ENCODE results near the gene GIT2. TPM values are rescaled to one million over a fixed set of nuclear protein-coding genes. Genes with fewer than 3 reads are reported as not detected.

GIT2 gene
- total and polyA plus RNA-seq, 2 of the 8 experiments (the other 6 are each of a cell fraction or from before 2014, with no cell fraction given), result 9.6 to 20.7 TPM

- TF ChIP-seq, protein P1, sequence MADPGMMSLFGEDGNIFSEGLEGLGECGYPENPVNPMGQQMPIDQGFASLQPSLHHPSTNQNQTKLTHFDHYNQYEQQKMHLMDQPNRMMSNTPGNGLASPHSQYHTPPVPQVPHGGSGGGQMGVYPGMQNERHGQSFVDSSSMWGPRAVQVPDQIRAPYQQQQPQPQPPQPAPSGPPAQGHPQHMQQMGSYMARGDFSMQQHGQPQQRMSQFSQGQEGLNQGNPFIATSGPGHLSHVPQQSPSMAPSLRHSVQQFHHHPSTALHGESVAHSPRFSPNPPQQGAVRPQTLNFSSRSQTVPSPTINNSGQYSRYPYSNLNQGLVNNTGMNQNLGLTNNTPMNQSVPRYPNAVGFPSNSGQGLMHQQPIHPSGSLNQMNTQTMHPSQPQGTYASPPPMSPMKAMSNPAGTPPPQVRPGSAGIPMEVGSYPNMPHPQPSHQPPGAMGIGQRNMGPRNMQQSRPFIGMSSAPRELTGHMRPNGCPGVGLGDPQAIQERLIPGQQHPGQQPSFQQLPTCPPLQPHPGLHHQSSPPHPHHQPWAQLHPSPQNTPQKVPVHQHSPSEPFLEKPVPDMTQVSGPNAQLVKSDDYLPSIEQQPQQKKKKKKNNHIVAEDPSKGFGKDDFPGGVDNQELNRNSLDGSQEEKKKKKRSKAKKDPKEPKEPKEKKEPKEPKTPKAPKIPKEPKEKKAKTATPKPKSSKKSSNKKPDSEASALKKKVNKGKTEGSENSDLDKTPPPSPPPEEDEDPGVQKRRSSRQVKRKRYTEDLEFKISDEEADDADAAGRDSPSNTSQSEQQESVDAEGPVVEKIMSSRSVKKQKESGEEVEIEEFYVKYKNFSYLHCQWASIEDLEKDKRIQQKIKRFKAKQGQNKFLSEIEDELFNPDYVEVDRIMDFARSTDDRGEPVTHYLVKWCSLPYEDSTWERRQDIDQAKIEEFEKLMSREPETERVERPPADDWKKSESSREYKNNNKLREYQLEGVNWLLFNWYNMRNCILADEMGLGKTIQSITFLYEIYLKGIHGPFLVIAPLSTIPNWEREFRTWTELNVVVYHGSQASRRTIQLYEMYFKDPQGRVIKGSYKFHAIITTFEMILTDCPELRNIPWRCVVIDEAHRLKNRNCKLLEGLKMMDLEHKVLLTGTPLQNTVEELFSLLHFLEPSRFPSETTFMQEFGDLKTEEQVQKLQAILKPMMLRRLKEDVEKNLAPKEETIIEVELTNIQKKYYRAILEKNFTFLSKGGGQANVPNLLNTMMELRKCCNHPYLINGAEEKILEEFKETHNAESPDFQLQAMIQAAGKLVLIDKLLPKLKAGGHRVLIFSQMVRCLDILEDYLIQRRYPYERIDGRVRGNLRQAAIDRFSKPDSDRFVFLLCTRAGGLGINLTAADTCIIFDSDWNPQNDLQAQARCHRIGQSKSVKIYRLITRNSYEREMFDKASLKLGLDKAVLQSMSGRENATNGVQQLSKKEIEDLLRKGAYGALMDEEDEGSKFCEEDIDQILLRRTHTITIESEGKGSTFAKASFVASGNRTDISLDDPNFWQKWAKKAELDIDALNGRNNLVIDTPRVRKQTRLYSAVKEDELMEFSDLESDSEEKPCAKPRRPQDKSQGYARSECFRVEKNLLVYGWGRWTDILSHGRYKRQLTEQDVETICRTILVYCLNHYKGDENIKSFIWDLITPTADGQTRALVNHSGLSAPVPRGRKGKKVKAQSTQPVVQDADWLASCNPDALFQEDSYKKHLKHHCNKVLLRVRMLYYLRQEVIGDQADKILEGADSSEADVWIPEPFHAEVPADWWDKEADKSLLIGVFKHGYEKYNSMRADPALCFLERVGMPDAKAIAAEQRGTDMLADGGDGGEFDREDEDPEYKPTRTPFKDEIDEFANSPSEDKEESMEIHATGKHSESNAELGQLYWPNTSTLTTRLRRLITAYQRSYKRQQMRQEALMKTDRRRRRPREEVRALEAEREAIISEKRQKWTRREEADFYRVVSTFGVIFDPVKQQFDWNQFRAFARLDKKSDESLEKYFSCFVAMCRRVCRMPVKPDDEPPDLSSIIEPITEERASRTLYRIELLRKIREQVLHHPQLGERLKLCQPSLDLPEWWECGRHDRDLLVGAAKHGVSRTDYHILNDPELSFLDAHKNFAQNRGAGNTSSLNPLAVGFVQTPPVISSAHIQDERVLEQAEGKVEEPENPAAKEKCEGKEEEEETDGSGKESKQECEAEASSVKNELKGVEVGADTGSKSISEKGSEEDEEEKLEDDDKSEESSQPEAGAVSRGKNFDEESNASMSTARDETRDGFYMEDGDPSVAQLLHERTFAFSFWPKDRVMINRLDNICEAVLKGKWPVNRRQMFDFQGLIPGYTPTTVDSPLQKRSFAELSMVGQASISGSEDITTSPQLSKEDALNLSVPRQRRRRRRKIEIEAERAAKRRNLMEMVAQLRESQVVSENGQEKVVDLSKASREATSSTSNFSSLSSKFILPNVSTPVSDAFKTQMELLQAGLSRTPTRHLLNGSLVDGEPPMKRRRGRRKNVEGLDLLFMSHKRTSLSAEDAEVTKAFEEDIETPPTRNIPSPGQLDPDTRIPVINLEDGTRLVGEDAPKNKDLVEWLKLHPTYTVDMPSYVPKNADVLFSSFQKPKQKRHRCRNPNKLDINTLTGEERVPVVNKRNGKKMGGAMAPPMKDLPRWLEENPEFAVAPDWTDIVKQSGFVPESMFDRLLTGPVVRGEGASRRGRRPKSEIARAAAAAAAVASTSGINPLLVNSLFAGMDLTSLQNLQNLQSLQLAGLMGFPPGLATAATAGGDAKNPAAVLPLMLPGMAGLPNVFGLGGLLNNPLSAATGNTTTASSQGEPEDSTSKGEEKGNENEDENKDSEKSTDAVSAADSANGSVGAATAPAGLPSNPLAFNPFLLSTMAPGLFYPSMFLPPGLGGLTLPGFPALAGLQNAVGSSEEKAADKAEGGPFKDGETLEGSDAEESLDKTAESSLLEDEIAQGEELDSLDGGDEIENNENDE (IDR thresholded peaks at IDR 0.05; ENCODE audit: insufficient replicate concordance, low read length), result no peak
- TF ChIP-seq BACH1 (IDR thresholded peaks at IDR 0.05; ENCODE audit: low read length) (no peak), TCF12 (IDR thresholded peaks at IDR 0.05; ENCODE audit: low read depth, low read length) (no peak), FOSL1 (IDR thresholded peaks at IDR 0.05; ENCODE audit: insufficient read depth, low read depth, low read length) (no peak), CBX8 (IDR thresholded peaks at IDR 0.05; ENCODE audit: borderline replicate concordance, low read depth, low read length) (no peak)
Measured at GRCh38 chr12:109916045-109916444, 80.1 kb downstream of the GIT2 start (continued).
